GM12892 (cell line): ENCODE results near the gene FCHO2. TPM values are rescaled to one million over a fixed set of nuclear protein-coding genes. Genes with fewer than 3 reads are reported as not detected.
"Not testable (repeated sequence)": the region's sequence is repeated elsewhere in the genome, so short reads cannot be mapped to it uniquely, and the experiment has no call there.

Experiments
- DNase-seq: peaks from one replicate; pipeline ENCODE4 v3.0.0; 2011; ENCODE audit not compliant: insufficient read length
- FAIRE-seq: peaks from 2 replicates; lab custom pipeline; 2011; peaks lifted over from hg19 to GRCh38; lab: Jason Lieb, UNC
- POLR2A ChIP-seq: IDR thresholded peaks from 2 replicates; pipeline ENCODE4 v1.6.1; 2011; ENCODE audit warnings: low read depth, low read length, control low read depth
- POLR2AphosphoS5 ChIP-seq: IDR thresholded peaks from 2 replicates; pipeline ENCODE4 v1.6.1; 2011; ENCODE audit warnings: low read depth, low read length, control low read depth
- TAF1 ChIP-seq: IDR thresholded peaks from 2 replicates; pipeline ENCODE4 v1.6.1; 2011; ENCODE audit warnings: low read depth, mild to moderate bottlenecking, control low read depth, low read length, borderline replicate concordance
- polyA plus RNA-seq: library from polyadenylated mRNA; unstranded; fragments of >200 nt; gene quantifications from one replicate; pipeline ENCODE4 v1.2.1, GENCODE V29; 2012; ENCODE audit warnings: missing spikeins, inconsistent platforms; ENCODE audit not compliant: missing spikeins

Gene FCHO2
- 1.2 TPM for polyA plus RNA-seq

- TF ChIP-seq POLR2AphosphoS5 (no peak), TAF1 (no peak), POLR2A (no peak)
- FAIRE-seq (peak; percentile 96), DNase-seq (peak; percentile 89)
Measured at GRCh38 chr5:72955768-72956323, at the start of gene FCHO2. Gene FCHO2 (plus strand): TSS chr5:72956041. CDS start chr5:72956097, 56 bp downstream.

- no peak for TF ChIP-seq POLR2A
- TF ChIP-seq TAF1: no peak
- no peak for DNase-seq
- no peak for FAIRE-seq
Measured at GRCh38 chr5:72906806-72907205, 49.0 kb upstream of the FCHO2 start.

- DNase-seq: no peak
- FAIRE-seq: no peak
- TF ChIP-seq POLR2AphosphoS5 (no peak), TAF1 (no peak), POLR2A (no peak)
Measured at GRCh38 chr5:72908664-72909063, 47.2 kb upstream of the FCHO2 start.

- no peak for TF ChIP-seq POLR2A
- no peak for TF ChIP-seq TAF1
- no peak; the same call in 1 of the 2 replicates for TF ChIP-seq POLR2AphosphoS5
- DNase-seq: no peak
- FAIRE-seq: no peak
Measured at GRCh38 chr5:72917371-72917776, 38.5 kb upstream of the FCHO2 start.

- no peak for TF ChIP-seq POLR2AphosphoS5
- no peak for TF ChIP-seq TAF1
- no peak for FAIRE-seq
Measured at GRCh38 chr5:72920690-72921502, 34.9 kb upstream of the FCHO2 start.

GRCh38 chr5:72921886-72922285 lies 34.0 kb upstream of the FCHO2 start:
- no peak for TF ChIP-seq TAF1
- TF ChIP-seq POLR2AphosphoS5: no peak
- TF ChIP-seq POLR2A: no peak
- FAIRE-seq (no peak), DNase-seq (no peak)

More at GRCh38 chr5:72920690-72921502, 34.9 kb upstream of the FCHO2 start:
- no peak for DNase-seq

- DNase-seq: no peak
- FAIRE-seq: no peak
Measured at GRCh38 chr5:72922422-72922821, 33.4 kb upstream of the FCHO2 start.

GRCh38 chr5:72925336-72926010 lies 30.4 kb upstream of the FCHO2 start:
- TF ChIP-seq POLR2AphosphoS5 (no peak), POLR2A (no peak), TAF1 (no peak)
- DNase-seq (no peak), FAIRE-seq (no peak)

More at GRCh38 chr5:72922422-72922821, 33.4 kb upstream of the FCHO2 start:
- TF ChIP-seq POLR2AphosphoS5 (no peak), POLR2A (no peak), TAF1 (no peak)

GRCh38 chr5:72932686-72933085 lies 23.2 kb upstream of the FCHO2 start:
- FAIRE-seq, DNase-seq: not testable (repeated sequence)

GRCh38 chr5:72934953-72935725 lies 20.7 kb upstream of the FCHO2 start:
- FAIRE-seq, DNase-seq: not testable (repeated sequence)

- FAIRE-seq (no peak), DNase-seq (no peak)
- TF ChIP-seq POLR2AphosphoS5 (no peak), TAF1 (no peak), POLR2A (no peak)
Measured at GRCh38 chr5:72936893-72937292, 18.9 kb upstream of the FCHO2 start.
